Measurements from ENCODE around the gene GREB1. TPM values are rescaled to one million over a fixed set of nuclear protein-coding genes. Genes with fewer than 3 reads are reported as not detected.

Gene GREB1
- total RNA-seq, 4 donors from 2014 or later: 0.20 to 2.6 (median 1.5) TPM

DNA sequence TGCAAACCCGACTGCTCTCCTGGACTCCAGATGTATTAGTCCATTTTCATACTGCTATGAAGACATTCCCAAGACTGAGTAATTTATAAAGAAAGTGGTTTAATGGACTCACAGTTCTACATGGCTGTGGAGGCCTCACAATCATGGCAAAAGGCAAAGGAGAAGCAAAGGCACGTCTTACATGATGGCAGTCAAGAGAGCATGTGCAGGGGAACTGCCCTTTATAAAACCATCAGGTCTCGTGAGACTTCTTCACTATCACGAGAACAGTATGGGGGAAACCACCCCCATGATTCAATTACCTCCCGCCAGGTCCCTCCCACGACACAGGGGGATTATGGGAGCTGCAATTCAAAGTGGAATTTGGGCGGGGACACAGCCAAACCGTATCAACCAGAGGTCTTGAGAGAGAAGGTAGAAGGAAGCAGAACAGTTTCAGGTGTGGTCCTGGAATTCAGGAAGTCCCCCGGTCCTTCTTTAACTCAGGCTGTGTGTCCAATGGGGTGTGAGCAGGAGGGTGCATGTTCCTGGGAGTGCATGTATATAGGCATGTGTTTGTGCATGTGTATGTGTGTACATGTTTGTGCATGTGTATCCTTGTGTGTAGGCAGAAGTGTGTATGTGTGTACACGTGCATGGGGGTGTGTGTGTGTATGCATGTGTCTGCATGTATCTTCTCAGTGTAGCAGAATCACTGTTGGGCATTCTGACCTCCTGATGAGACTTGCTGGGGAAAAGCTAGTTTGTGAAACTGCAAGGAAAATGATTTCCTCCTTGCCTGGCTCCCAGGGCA lies 46.2 kb downstream of the GREB1 start:
- Histone ChIP-seq H3K4me1 (peaks cover 0 to 10% (median 3%) of the 10 kb centered on the region in 4 donors), H3K27me3 (no peaks in the 10 kb centered on the region), H3K4me3 (no peak overlapping the region), H3K9me3 (no peaks in the 10 kb centered on the region), H3K36me3 (no peaks in the 10 kb centered on the region), H3K27ac (no peak overlapping the region)
- in situ Hi-C loops (cut with MboI; ENCODE audit: low pct_ligation_motif_present in 1 of 4, low pct_unique_long_range_greater_than_20kb in 1 of 4, low sequenced_read_pairs in 3 of 4) (loop anchor here (5.0 to 25.0 kb wide), 3 partner anchors 103 to 443 kb away; a partner anchor contains a TSS), intact Hi-C loops (cut with DNase I; ENCODE audit: low total_unique reads) (loop anchor here (5.0 kb wide), 1 partner anchor 103 kb away; no protein-coding TSS in a partner anchor)
- 58 to 63% methylated on average over 2 to 10 of the region's 10 CpGs for WGBS, 2 donors (ENCODE audit: low coverage in 1 of 2)
- no peak for TF ChIP-seq POLR2AphosphoS5 (IDR thresholded peaks at IDR 0.05)
- TF ChIP-seq, protein P1, sequence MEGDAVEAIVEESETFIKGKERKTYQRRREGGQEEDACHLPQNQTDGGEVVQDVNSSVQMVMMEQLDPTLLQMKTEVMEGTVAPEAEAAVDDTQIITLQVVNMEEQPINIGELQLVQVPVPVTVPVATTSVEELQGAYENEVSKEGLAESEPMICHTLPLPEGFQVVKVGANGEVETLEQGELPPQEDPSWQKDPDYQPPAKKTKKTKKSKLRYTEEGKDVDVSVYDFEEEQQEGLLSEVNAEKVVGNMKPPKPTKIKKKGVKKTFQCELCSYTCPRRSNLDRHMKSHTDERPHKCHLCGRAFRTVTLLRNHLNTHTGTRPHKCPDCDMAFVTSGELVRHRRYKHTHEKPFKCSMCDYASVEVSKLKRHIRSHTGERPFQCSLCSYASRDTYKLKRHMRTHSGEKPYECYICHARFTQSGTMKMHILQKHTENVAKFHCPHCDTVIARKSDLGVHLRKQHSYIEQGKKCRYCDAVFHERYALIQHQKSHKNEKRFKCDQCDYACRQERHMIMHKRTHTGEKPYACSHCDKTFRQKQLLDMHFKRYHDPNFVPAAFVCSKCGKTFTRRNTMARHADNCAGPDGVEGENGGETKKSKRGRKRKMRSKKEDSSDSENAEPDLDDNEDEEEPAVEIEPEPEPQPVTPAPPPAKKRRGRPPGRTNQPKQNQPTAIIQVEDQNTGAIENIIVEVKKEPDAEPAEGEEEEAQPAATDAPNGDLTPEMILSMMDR (IDR thresholded peaks at IDR 0.05): no peak
- TF ChIP-seq POLR2A (IDR thresholded peaks at IDR 0.05): no peak
- TF ChIP-seq EP300 (IDR thresholded peaks at IDR 0.05; ENCODE audit: low read depth): no peak
- DNase-seq: no peak

DNA sequence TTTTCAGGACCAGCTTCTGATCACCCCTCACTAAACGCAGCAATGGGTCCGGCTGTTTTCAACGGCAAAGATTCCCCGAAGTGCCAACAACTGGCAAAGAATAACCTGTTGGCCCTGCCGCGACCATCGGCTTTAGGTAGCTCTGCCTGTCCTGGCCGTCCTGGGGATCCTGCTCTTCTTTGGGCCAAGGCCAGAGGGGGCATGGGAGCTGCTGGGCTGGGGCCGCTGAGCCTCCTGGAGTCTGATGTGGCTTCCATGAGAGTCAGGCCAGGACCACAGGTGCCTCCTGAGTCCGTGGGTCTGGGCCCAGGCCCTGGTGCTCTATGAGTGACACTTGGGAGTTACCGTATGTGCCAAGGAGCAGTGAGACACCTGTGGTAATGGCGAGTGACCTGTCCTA lies 46.9 kb downstream of the GREB1 start:
- intact Hi-C loops (cut with DNase I; ENCODE audit: low total_unique reads) (loop anchor here (5.0 kb wide), 1 partner anchor 103 kb away; no protein-coding TSS in a partner anchor), in situ Hi-C loops (cut with MboI; ENCODE audit: low pct_ligation_motif_present in 1 of 4, low pct_unique_long_range_greater_than_20kb in 1 of 4, low sequenced_read_pairs in 3 of 4) (loop anchor here (5.0 to 25.0 kb wide), 3 partner anchors 103 to 443 kb away; a partner anchor contains a TSS)
- no peak for DNase-seq
- Histone ChIP-seq H3K9me3 (no peaks in the 10 kb centered on the region), H3K36me3 (no peaks in the 10 kb centered on the region), H3K27ac (no peak overlapping the region), H3K4me1 (peaks cover 0 to 10% (median 3%) of the 10 kb centered on the region in 4 donors), H3K4me3 (no peak overlapping the region), H3K27me3 (no peaks in the 10 kb centered on the region)
- TF ChIP-seq, protein P1 (IDR thresholded peaks at IDR 0.05): no peak
- TF ChIP-seq POLR2A (IDR thresholded peaks at IDR 0.05) (no peak), POLR2AphosphoS5 (IDR thresholded peaks at IDR 0.05) (no peak), EP300 (IDR thresholded peaks at IDR 0.05; ENCODE audit: low read depth) (no peak)
- WGBS, 2 donors (ENCODE audit: low coverage in 1 of 2): 95 to 100% methylated on average over 3 to 12 of the region's 12 CpGs

DNA sequence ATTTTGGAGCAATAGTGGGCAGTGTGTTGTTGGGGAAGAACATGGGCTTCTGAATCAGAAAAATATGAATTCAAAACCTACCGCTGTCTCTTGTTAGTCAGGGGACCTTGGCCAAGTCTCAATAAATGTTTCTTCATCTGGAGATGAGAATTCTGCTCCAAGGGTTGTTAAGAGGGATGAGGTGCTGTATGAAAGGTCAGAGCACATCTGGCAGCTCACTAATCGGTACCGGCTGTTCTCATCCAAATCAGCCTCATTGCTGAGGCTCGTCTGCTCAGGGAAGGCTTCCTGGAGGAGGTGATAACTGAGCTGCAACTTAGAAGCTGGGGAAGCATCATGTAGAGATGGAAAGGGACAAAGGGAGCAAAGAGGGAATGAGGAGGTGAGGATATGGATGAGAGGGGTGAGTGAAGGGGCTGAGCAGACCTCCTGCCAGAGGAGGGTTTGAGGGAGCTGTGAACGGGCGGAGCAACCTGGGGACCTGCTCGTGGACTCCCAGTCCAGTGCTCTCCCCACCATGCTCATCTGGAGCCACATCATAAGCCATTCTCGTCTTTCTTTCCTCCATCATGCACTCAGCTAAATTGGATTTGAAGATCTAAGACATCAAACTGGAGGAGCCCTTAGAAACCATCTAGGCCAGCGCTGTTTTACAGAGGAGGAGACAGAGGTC lies 47.4 kb downstream of the GREB1 start:
- intact Hi-C loops (cut with DNase I; ENCODE audit: low total_unique reads): loop anchor here (5.0 kb wide), 1 partner anchor 104 kb away; no protein-coding TSS in a partner anchor
- in situ Hi-C loops (cut with MboI; ENCODE audit: low pct_ligation_motif_present in 1 of 4, low pct_unique_long_range_greater_than_20kb in 1 of 4, low sequenced_read_pairs in 3 of 4): loop anchor here (5.0 to 25.0 kb wide), 3 partner anchors 104 to 444 kb away; a partner anchor contains a TSS
- DNase-seq: no peak
- Histone ChIP-seq H3K4me3 (no peak overlapping the region), H3K27me3 (no peaks in the 10 kb centered on the region), H3K4me1 (peaks cover 0 to 10% (median 3%) of the 10 kb centered on the region in 4 donors), H3K36me3 (no peaks in the 10 kb centered on the region), H3K27ac (no peak overlapping the region), H3K9me3 (no peaks in the 10 kb centered on the region)
- TF ChIP-seq EP300 (IDR thresholded peaks at IDR 0.05; ENCODE audit: low read depth) (no peak), POLR2A (IDR thresholded peaks at IDR 0.05) (no peak), POLR2AphosphoS5 (IDR thresholded peaks at IDR 0.05) (no peak)
- TF ChIP-seq, protein P1 (IDR thresholded peaks at IDR 0.05): no peak
- WGBS, 2 donors (ENCODE audit: low coverage in 1 of 2): 80 to 89% methylated on average over 4 to 9 of the region's 9 CpGs
